Esophagus muscularis mucosa (tissue), 4 donors: ENCODE data around the gene ATAD5. TPM values are rescaled to one million over a fixed set of nuclear protein-coding genes. Genes with fewer than 3 reads are reported as not detected.

ENCODE experiments used
- DNase-seq: peaks from one replicate; pipeline ENCODE4 v3.0.0-alpha.2; 2017; ENCODE audit errors: extremely low spot score
- H3K27ac ChIP-seq, 4 donors: fragments of 200-600 bp; sonication (generic); replicated peaks in 1 of 4; 1 replicate in 3 of 4; 2 replicates in 1 of 4; pipeline ENCODE4 v1.5.1; 2016 to 2019; ENCODE audit warnings: mild to moderate bottlenecking in 1 of 4
- H3K27me3 ChIP-seq, 4 donors: fragments of 200-600 bp; sonication (generic); one replicate each; pipeline versions ENCODE4 v1.5.1 to v1.6.0; 2016 to 2019
- H3K36me3 ChIP-seq, 4 donors: fragments of 200-600 bp; sonication (generic); one replicate each; pipeline ENCODE4 v1.5.1; 2016 to 2019
- H3K4me1 ChIP-seq, 4 donors: fragments of 200-600 bp; sonication (generic); one replicate each; pipeline ENCODE4 v1.5.1; 2016 to 2019
- H3K4me3 ChIP-seq, 4 donors: fragments of 200-600 bp; sonication (generic); 1 replicate in 2 of 4; 2 replicates in 2 of 4; pipeline ENCODE4 v1.5.1; 2016 to 2019; ENCODE audit warnings: mild to moderate bottlenecking in 4 of 4, moderate library complexity in 1 of 4
- H3K9me3 ChIP-seq, 4 donors: fragments of 200-600 bp; sonication (generic); 1 replicate in 3 of 4; 2 replicates in 1 of 4; pipeline ENCODE4 v1.5.1; 2016 to 2019
- CTCF ChIP-seq, 3 experiments: fragments of 200-600 bp in 2 of 3; fragments of 450-650 bp in 1 of 3; sonication (generic) in 2 of 3; IDR thresholded peaks; one replicate each; pipeline ENCODE4 v1.5.1; 2017 to 2019; ENCODE audit warnings: antibody characterized with exemption in 3 of 3, mild to moderate bottlenecking in 2 of 3, moderate library complexity in 1 of 3
- EP300 ChIP-seq: sonication (generic); formaldehyde crosslinking; IDR thresholded peaks from one replicate; pipeline ENCODE4 v1.6.1; 2017; ENCODE audit warnings: antibody characterized with exemption
- POLR2A ChIP-seq: fragments of 450-650 bp; IDR thresholded peaks from one replicate; pipeline ENCODE4 v1.6.1; 2017; ENCODE audit warnings: antibody characterized with exemption, moderate library complexity, mild to moderate bottlenecking, low read depth
- POLR2AphosphoS5 ChIP-seq, 2 donors: sonication (generic); formaldehyde crosslinking; IDR thresholded peaks; one replicate each; pipeline ENCODE4 v1.6.1; 2017; ENCODE audit warnings: antibody characterized with exemption in 2 of 2
- WGBS: methylation state at CpG from one replicate; pipeline ENCODE4 v1.1.5; 2018; 5-methylcytosine and 5-hydroxymethylcytosine counted together
- intact Hi-C: fragments of 100-400 bp; cut with DNase I; formaldehyde crosslinking; loops from one replicate; pipeline ENCODE4 v1.15.1; 2023
- total RNA-seq, 4 donors: library from RNA; depleted of rRNA; stranded (reverse); fragments of >200 nt; gene quantifications; one replicate each; pipeline versions ENCODE4 v1.1.0 to v1.2.1, GENCODE V29; 2016

Gene ATAD5
- total RNA-seq, 4 donors from 2014 or later, result 0.33 to 1.7 (median 0.52) TPM

GRCh38 chr17:30921544-30922196 lies 89.9 kb downstream of the ATAD5 start, which contains the start of gene ADAP2:
Gene ADAP2, plus strand, starts transcription at chr17:30921945. Its CDS starts 70 bp downstream, at chr17:30922015.
- peak within 1 kb of the TSS; percentile 18 to 66 (median 65) for H3K27ac ChIP-seq

GRCh38 chr17:30922235-30923030 lies 90.7 kb downstream of the ATAD5 start:
- 4% methylated on average over 21 of the region's 66 CpGs for WGBS
- Histone ChIP-seq H3K36me3 (no peaks in the 10 kb centered on the region), H3K4me3 (peak overlapping the region; percentile 55 to 73 (median 60)), H3K27me3 (peaks cover 9 to 51% (median 18%) of the 10 kb centered on the region in 4 donors), H3K9me3 (no peaks in the 10 kb centered on the region), H3K4me1 (peaks cover 10 to 19% (median 18%) of the 10 kb centered on the region in 4 donors), H3K27ac (peak overlapping the region; percentile 18 to 66 (median 65))
- TF ChIP-seq EP300, result no peak
- TF ChIP-seq POLR2AphosphoS5 (IDR thresholded peaks at IDR 0.05), result no peak
- TF ChIP-seq CTCF (IDR thresholded peaks at IDR 0.05), result no peak
- no peak for TF ChIP-seq POLR2A
- intact Hi-C loops, result no loop called here
- no peak for DNase-seq

More at GRCh38 chr17:30921544-30922196, 89.9 kb downstream of the ATAD5 start, which contains the start of gene ADAP2:
- TF ChIP-seq CTCF (IDR thresholded peaks at IDR 0.05) (no peak), POLR2AphosphoS5 (IDR thresholded peaks at IDR 0.05) (peak in 1 of 2 donors; percentile 31)
- peaks cover 9 to 50% (median 18%) of the 10 kb centered on the region in 4 donors for H3K27me3 ChIP-seq
- no peak for DNase-seq
- H3K9me3 ChIP-seq, result no peaks in the 10 kb centered on the region
- H3K36me3 ChIP-seq, result no peaks in the 10 kb centered on the region
- intact Hi-C loops, result no loop called here
- peaks cover 10 to 19% (median 18%) of the 10 kb centered on the region in 4 donors for H3K4me1 ChIP-seq
- peak within 1 kb of the TSS; percentile 55 to 73 (median 60) for H3K4me3 ChIP-seq
- 29% methylated on average over 6 of the region's 60 CpGs for WGBS

- no peak overlapping the region for H3K27ac ChIP-seq
- 70% methylated on average over 2 of the region's 2 CpGs for WGBS
- H3K4me1 ChIP-seq, result peaks cover 10 to 19% (median 18%) of the 10 kb centered on the region in 4 donors
- H3K36me3 ChIP-seq, result no peaks in the 10 kb centered on the region
- intact Hi-C loops, result no loop called here
- DNase-seq, result no peak
- TF ChIP-seq EP300 (no peak), CTCF (IDR thresholded peaks at IDR 0.05) (no peak), POLR2AphosphoS5 (IDR thresholded peaks at IDR 0.05) (no peak), POLR2A (no peak)
- H3K27me3 ChIP-seq, result peaks cover 9 to 57% (median 18%) of the 10 kb centered on the region in 4 donors
- H3K9me3 ChIP-seq, result no peaks in the 10 kb centered on the region
- no peak overlapping the region for H3K4me3 ChIP-seq
Measured at GRCh38 chr17:30924341-30924740, 92.6 kb downstream of the ATAD5 start.

GRCh38 chr17:30926516-30926915 lies 94.8 kb downstream of the ATAD5 start:
- 81% methylated on average over 6 of the region's 6 CpGs for WGBS
- peaks cover 10 to 16% (median 15%) of the 10 kb centered on the region in 4 donors for H3K4me1 ChIP-seq
- H3K4me3 ChIP-seq, result no peak overlapping the region
- H3K27me3 ChIP-seq, result peaks cover 9 to 57% (median 18%) of the 10 kb centered on the region in 4 donors
- no peak overlapping the region for H3K27ac ChIP-seq
- no peak for DNase-seq
- no peaks in the 10 kb centered on the region for H3K36me3 ChIP-seq
- intact Hi-C loops, result no loop called here
- no peak for TF ChIP-seq POLR2AphosphoS5 (IDR thresholded peaks at IDR 0.05)
- TF ChIP-seq CTCF (IDR thresholded peaks at IDR 0.05), result no peak
- no peak for TF ChIP-seq EP300
- no peak for TF ChIP-seq POLR2A
- no peaks in the 10 kb centered on the region for H3K9me3 ChIP-seq
